Body of pancreas (tissue), 4 donors: ENCODE data around the gene MAST4. TPM values are rescaled to one million over a fixed set of nuclear protein-coding genes. Genes with fewer than 3 reads are reported as not detected.

Source experiments
- ATAC-seq: fragments of 150-250 bp; one replicate; pipeline ENCODE4 v1.9.1; 2016
- DNase-seq, 4 donors: peaks; one replicate each; pipeline ENCODE4 v3.0.0-alpha.2; 2019
- H3K27ac ChIP-seq, 4 donors: fragments of 200-600 bp; sonication (generic); 1 replicate in 3 of 4; 2 replicates in 1 of 4; pipeline versions ENCODE4 v1.5.1 to v1.6.1; 2016 to 2019; ENCODE audit warnings: mild to moderate bottlenecking in 1 of 4, mixed read lengths in 1 of 4, moderate library complexity in 1 of 4
- H3K27me3 ChIP-seq, 2 donors: fragments of 200-600 bp; sonication (generic); one replicate each; pipeline ENCODE4 v1.6.0; 2016; ENCODE audit warnings: mild to moderate bottlenecking in 1 of 2
- H3K36me3 ChIP-seq, 2 donors: fragments of 200-600 bp; sonication (generic); replicated peaks in 1 of 2; 2 replicates each; pipeline ENCODE4 v1.5.1; 2016; ENCODE audit warnings: low read depth in 2 of 2; ENCODE audit not compliant: insufficient read depth in 1 of 2
- H3K4me1 ChIP-seq: fragments of 200-600 bp; sonication (generic); one replicate; pipeline ENCODE4 v1.6.0; 2016
- H3K4me3 ChIP-seq, 2 donors: fragments of 200-600 bp; sonication (generic); 1 replicate in 1 of 2; 2 replicates in 1 of 2; pipeline ENCODE4 v1.5.1; 2016 to 2019
- H3K9me3 ChIP-seq, 3 donors: fragments of 200-600 bp; sonication (generic); 1 replicate in 2 of 3; 2 replicates in 1 of 3; pipeline ENCODE4 v1.5.1; 2016
- CTCF ChIP-seq, 7 experiments: fragments of 450-650 bp in 4 of 7; fragments of 200-600 bp in 3 of 7; sonication (generic) in 3 of 7; IDR thresholded peaks; one replicate each; pipeline ENCODE4 v1.5.1; 2016 to 2019; ENCODE audit warnings: antibody characterized with exemption in 7 of 7
- POLR2A ChIP-seq, 3 donors: fragments of 450-650 bp; IDR thresholded peaks; one replicate each; pipeline ENCODE4 v1.6.1; 2016; ENCODE audit warnings: antibody characterized with exemption in 3 of 3, mild to moderate bottlenecking in 2 of 3
- WGBS, 2 donors: methylation state at CpG; one replicate each; pipeline ENCODE4 v1.1.5; 2017; 5-methylcytosine and 5-hydroxymethylcytosine counted together
- intact Hi-C: fragments of 100-400 bp; cut with DNase I; formaldehyde crosslinking; loops from one replicate; pipeline ENCODE4 v1.15.1; 2023
- total RNA-seq, 2 donors: library from RNA; depleted of rRNA; stranded (reverse); fragments of >200 nt; gene quantifications; one replicate each; pipeline ENCODE4 v1.1.0, GENCODE V29; 2016

Gene MAST4
- total RNA-seq, 2 donors from 2014 or later, result 17.9 to 29.7 TPM

- no peak for TF ChIP-seq CTCF (IDR thresholded peaks at IDR 0.05)
- TF ChIP-seq POLR2A (IDR thresholded peaks at IDR 0.05), result no peak
- intact Hi-C loops, result no loop called here
- WGBS, 2 donors, result 89 to 93% methylated on average over 27 to 28 of the region's 33 CpGs
- H3K9me3 ChIP-seq, result no peaks in the 10 kb centered on the region
- H3K27ac ChIP-seq, result no peak overlapping the region
- peaks cover 0 to 11% of the 10 kb centered on the region in 2 donors for H3K36me3 ChIP-seq
- no peak overlapping the region for H3K4me3 ChIP-seq
- ATAC-seq (no peak), DNase-seq (no peak)
- H3K4me1 ChIP-seq, result peaks cover 21% of the 10 kb centered on the region
- no peaks in the 10 kb centered on the region for H3K27me3 ChIP-seq
Measured at GRCh38 chr5:67163863-67164595, 567.8 kb downstream of the MAST4 start.

- Histone ChIP-seq H3K27me3 (no peaks in the 10 kb centered on the region), H3K9me3 (no peaks in the 10 kb centered on the region), H3K36me3 (peaks cover 0 to 11% of the 10 kb centered on the region in 2 donors), H3K4me3 (no peak overlapping the region), H3K27ac (no peak overlapping the region), H3K4me1 (peaks cover 21% of the 10 kb centered on the region)
- DNase-seq (no peak), ATAC-seq (no peak)
- WGBS, 2 donors, result 95% methylated on average over 15 to 17 of the region's 17 CpGs
- intact Hi-C loops, result loop anchor here (5.0 kb wide), 1 partner anchor 37 kb away; no protein-coding TSS in a partner anchor
- TF ChIP-seq POLR2A (IDR thresholded peaks at IDR 0.05) (no peak), CTCF (IDR thresholded peaks at IDR 0.05) (no peak)
Measured at GRCh38 chr5:67164856-67165525, 568.8 kb downstream of the MAST4 start.

GRCh38 chr5:67165526-67166459 is 569.6 kb downstream of the MAST4 start:
- H3K27me3 ChIP-seq, result no peaks in the 10 kb centered on the region
- no peak overlapping the region for H3K4me3 ChIP-seq
- DNase-seq, result peak; percentile 74 to 84 (median 82)
- peaks cover 0 to 11% of the 10 kb centered on the region in 2 donors for H3K36me3 ChIP-seq
- no peaks in the 10 kb centered on the region for H3K9me3 ChIP-seq
- intact Hi-C loops, result loop anchor here (5.0 kb wide), 1 partner anchor 37 kb away; no protein-coding TSS in a partner anchor
- peaks cover 16% of the 10 kb centered on the region for H3K4me1 ChIP-seq
- ATAC-seq, result peak; percentile 89
- peak; percentile 41 to 79 (median 68) for TF ChIP-seq CTCF (IDR thresholded peaks at IDR 0.05)
- TF ChIP-seq POLR2A (IDR thresholded peaks at IDR 0.05), result peak in 2 of 3 donors; percentile 19 to 41
- 42 to 56% methylated on average over 21 to 35 of the region's 36 CpGs for WGBS, 2 donors
- peak overlapping the region in 3 of 4 donors; percentile 1 to 62 (median 55) for H3K27ac ChIP-seq

GRCh38 chr5:67166460-67167285 is 570.5 kb downstream of the MAST4 start:
- H3K9me3 ChIP-seq, result no peaks in the 10 kb centered on the region
- WGBS, 2 donors, result 65 to 78% methylated on average over 21 to 30 of the region's 31 CpGs
- H3K36me3 ChIP-seq, result peaks cover 0 to 11% of the 10 kb centered on the region in 2 donors
- no peaks in the 10 kb centered on the region for H3K27me3 ChIP-seq
- no peak overlapping the region for H3K4me3 ChIP-seq
- TF ChIP-seq CTCF (IDR thresholded peaks at IDR 0.05) (no peak), POLR2A (IDR thresholded peaks at IDR 0.05) (no peak)
- intact Hi-C loops, result loop anchor here (5.0 kb wide), 1 partner anchor 36 kb away; no protein-coding TSS in a partner anchor
- peak; percentile 41 for ATAC-seq
- DNase-seq, result peak in 3 of 4 donors; percentile 26 to 36 (median 31)
- peaks cover 11% of the 10 kb centered on the region for H3K4me1 ChIP-seq
- H3K27ac ChIP-seq, result peak overlapping the region in 3 of 4 donors; percentile 1 to 62 (median 55)
